ENCODE results near the gene ABHD11.
"Not testable (repeated sequence)": the region's sequence is repeated elsewhere in the genome, so short reads cannot be mapped to it uniquely, and the experiment has no call there.

Gene ABHD11

GRCh38 chr7:73742753-73743641 is 4.4 kb upstream of the ABHD11 start:
- no peak for DNase-seq (ENCODE audit: low read depth in 2 of 2)

GRCh38 chr7:73742338-73742752 is 3.7 kb upstream of the ABHD11 start:
- no peak for DNase-seq (ENCODE audit: low read depth in 2 of 2)

GRCh38 chr7:73741600-73741999 is 3.0 kb upstream of the ABHD11 start:
- no peak for DNase-seq (ENCODE audit: low read depth in 2 of 2)

GRCh38 chr7:73740771-73741170 is 2.2 kb upstream of the ABHD11 start:
- no peak for DNase-seq (ENCODE audit: low read depth in 2 of 2)

- DNase-seq (ENCODE audit: low read depth in 2 of 2): no peak
These were observed 1.6 kb upstream of the ABHD11 start for GRCh38 chr7:73740212-73740611.

GRCh38 chr7:73739387-73739767 is 775 bp upstream of the ABHD11 start:
- DNase-seq (ENCODE audit: low read depth in 2 of 2): no peak

- DNase-seq (ENCODE audit: low read depth in 2 of 2): peak; percentile 43 to 66
These were observed 386 bp downstream of the ABHD11 start for GRCh38 chr7:73738220-73738611.

- no peak for DNase-seq (ENCODE audit: low read depth in 2 of 2)
These were observed 947 bp downstream of the ABHD11 start for GRCh38 chr7:73737491-73738219.

GRCh38 chr7:73736885-73737284 is 1.7 kb downstream of the ABHD11 start:
- no peak for DNase-seq (ENCODE audit: low read depth in 2 of 2)

- no peak for DNase-seq (ENCODE audit: low read depth in 2 of 2)
These were observed 3.1 kb downstream of the ABHD11 start for GRCh38 chr7:73735528-73735905.

- DNase-seq (ENCODE audit: low read depth in 2 of 2): peak; percentile 71 to 79
These were observed 3.7 kb downstream of the ABHD11 start for GRCh38 chr7:73734619-73735527.

GRCh38 chr7:73732397-73732796 is 6.2 kb downstream of the ABHD11 start:
- no peak for DNase-seq (ENCODE audit: low read depth in 2 of 2)

- no peak for DNase-seq (ENCODE audit: low read depth in 2 of 2)
These were observed 8.1 kb downstream of the ABHD11 start for GRCh38 chr7:73730485-73730884.

- no peak for DNase-seq (ENCODE audit: low read depth in 2 of 2)
These were observed 10.1 kb downstream of the ABHD11 start for GRCh38 chr7:73728551-73728950.

GRCh38 chr7:73727952-73728351 is 10.7 kb downstream of the ABHD11 start:
- no peak for DNase-seq (ENCODE audit: low read depth in 2 of 2)

- no peak for DNase-seq (ENCODE audit: low read depth in 2 of 2)
These were observed 12.5 kb downstream of the ABHD11 start for GRCh38 chr7:73726083-73726466.

GRCh38 chr7:73723813-73724212 is 14.8 kb downstream of the ABHD11 start:
- DNase-seq (ENCODE audit: low read depth in 2 of 2): no peak

GRCh38 chr7:73722785-73723184 is 15.8 kb downstream of the ABHD11 start:
- DNase-seq (ENCODE audit: low read depth in 2 of 2): no peak

GRCh38 chr7:73722182-73722581 is 16.4 kb downstream of the ABHD11 start:
- not testable (repeated sequence) for DNase-seq (ENCODE audit: low read depth in 2 of 2)

GRCh38 chr7:73721377-73721817 is 17.2 kb downstream of the ABHD11 start:
- no peak for DNase-seq (ENCODE audit: low read depth in 2 of 2)

GRCh38 chr7:73720443-73720842 is 18.2 kb downstream of the ABHD11 start:
- not testable (repeated sequence) for DNase-seq (ENCODE audit: low read depth in 2 of 2)

- no peak for DNase-seq (ENCODE audit: low read depth in 2 of 2)
These were observed 18.8 kb downstream of the ABHD11 start for GRCh38 chr7:73719806-73720169.

Data from stimulated activated CD4-positive, alpha-beta T cell treated with anti-CD3 and anti-CD28 coated beads, Interleukin-12 subunit alpha, Interleukin-12 subunit beta, amount 100 ng/mL, for 24 hours (primary cell).